SW480 (cell line): ENCODE measurements around the gene ABTB1.
"Not testable (repeated sequence)": the region's sequence is repeated elsewhere in the genome, so short reads cannot be mapped to it uniquely, and the experiment has no call there.

Experiments
- DNase-seq: peaks from one replicate; pipeline ENCODE4 v3.0.0-alpha.2; 2016; ENCODE audit warnings: low spot score

Gene ABTB1

DNA sequence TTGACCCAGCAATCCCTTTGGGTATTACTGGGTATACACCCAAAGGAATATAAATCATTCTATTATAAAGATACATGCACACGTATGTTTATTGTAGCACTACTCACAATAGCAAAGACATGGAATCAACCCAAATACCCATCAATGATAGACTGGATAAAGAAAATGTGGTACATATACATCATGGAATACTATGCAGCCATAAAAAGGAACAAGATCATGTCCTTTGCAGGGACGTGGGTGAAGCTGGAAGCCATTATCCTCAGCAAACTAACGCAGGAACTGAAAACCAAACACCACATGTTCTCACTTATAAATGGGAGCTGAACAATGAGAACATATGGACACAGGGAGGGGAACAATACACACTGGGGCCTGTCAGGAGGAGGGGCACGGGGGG, 32.1 kb downstream of the ABTB1 start:
- not testable (repeated sequence) for DNase-seq

DNA sequence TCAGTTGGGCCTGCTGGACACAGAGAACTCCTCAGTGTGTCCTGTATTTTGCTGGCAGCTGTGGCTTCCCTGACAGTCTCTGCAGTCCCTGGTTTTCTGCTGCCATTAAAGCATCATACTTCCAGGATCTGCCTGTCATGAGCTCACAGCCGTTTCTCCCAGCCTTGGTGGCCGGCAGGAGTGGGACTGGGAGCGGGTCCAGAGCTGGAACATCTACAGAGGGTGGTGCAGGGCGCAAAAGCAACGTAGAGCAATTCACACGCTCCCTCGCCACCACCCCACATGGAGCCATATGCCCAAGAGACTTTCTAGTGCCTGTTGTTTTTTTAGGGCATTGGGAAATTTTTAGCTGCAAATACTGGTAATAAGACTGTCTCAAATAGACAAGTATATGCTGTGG, 33.6 kb downstream of the ABTB1 start:
- DNase-seq: no peak

DNA sequence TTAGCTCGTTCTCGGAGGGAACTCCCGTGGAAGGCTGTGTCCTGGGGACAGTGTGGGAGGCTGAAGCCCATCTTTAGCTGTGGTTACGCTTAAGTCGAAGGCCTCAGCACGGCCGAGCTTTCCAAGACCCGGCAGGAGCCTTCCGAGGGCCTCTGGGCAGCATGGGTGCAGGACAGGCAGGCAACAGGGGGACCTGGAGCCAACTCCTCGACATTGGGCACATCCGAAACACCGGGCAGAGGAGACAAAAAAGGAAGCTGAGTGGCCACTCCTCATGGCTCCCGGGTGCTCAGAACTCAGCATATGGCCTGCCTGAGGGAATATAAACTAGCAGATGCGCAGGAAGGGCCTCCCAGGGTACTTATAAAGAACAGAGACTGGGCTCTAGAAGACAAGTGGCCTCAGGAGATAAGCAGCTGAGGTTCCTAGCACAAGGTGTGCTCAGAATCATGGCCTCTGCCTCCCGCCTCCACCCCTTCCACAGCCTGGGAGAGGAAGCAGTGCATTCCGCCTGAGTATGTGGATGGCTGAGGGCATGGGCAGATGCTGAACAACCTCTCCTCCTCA, 34.1 kb downstream of the ABTB1 start:
- DNase-seq: no peak

DNA sequence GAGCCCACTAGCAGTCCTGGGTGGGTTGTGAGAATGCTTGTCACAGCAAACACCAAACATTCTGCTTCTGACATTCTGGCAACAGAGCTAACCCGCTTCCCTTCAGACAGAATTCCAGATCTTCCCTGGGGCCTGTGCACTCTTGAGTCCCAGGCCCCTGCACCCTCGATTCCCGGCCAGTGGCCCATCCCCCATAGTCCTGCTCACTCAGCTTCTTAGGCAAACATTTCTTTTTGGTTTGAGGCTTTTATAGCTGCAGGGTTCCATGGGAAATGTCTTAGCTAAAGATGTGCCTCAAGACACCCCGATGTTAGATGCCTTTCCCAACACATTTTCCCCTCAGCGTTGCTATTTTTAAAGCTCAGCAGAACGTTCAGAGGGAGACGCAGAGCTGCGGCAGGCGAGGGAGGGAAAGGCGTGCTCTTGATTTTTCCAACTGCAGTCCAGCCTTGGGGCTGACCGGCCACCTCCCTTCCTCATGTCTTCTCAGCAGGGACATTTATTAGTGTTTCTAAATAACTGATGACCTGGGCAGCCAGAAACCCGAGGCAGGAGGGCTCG, 35.2 kb downstream of the ABTB1 start:
- no peak for DNase-seq

DNA sequence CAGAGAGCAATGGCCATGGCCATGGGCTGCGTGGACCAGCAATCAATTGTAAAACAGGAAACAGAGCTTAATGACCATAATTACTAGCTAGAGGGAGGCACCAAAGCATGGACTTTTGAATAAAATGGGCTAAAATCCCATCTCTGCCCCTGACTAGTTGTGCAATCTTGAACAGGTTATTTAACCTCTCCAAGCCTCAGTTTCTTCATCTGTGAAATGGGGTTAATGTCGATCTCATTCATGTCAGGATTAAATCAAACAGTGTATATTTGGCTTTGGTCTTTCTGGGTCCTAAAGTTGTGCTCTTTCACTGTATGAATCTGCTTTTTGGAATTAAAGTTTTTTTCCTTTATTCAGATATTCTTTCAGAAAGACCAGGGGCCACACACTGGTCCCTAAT, 36.1 kb downstream of the ABTB1 start:
- no peak for DNase-seq

DNA sequence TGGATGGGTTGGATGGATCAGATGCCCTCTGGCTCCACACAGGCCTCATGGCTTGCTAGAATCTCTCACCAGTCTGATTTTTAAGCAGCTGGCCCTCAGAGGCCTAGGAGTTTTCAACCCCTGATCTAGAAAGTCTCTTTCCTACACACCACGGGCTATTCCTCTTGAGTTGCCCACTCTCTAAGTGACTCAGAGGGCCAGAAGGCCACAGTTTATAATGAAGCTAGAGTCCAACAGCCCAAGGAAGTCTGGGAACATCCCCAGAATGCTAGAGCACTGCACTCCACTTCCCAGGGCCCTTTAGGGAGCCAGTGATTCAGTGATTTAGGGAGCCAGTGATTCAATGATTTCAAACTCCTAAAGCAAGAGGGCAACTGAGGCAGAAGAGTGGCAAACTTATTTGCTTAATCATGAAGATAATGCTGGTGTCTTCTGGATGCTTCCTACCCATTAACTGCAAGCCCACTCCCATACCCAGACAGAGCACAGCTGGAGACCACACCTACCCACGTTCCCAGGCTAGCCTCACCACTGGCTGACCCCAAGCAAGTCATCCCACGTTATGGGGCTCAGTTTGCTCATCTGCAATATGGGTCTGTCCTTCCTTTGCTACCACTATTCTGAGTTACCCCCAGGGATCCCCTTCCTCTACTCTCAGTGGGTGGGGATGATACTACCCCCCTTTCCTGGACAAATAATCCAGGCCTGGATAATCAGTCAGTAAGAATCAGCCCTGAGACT, 36.7 kb downstream of the ABTB1 start:
- DNase-seq: no peak

DNA sequence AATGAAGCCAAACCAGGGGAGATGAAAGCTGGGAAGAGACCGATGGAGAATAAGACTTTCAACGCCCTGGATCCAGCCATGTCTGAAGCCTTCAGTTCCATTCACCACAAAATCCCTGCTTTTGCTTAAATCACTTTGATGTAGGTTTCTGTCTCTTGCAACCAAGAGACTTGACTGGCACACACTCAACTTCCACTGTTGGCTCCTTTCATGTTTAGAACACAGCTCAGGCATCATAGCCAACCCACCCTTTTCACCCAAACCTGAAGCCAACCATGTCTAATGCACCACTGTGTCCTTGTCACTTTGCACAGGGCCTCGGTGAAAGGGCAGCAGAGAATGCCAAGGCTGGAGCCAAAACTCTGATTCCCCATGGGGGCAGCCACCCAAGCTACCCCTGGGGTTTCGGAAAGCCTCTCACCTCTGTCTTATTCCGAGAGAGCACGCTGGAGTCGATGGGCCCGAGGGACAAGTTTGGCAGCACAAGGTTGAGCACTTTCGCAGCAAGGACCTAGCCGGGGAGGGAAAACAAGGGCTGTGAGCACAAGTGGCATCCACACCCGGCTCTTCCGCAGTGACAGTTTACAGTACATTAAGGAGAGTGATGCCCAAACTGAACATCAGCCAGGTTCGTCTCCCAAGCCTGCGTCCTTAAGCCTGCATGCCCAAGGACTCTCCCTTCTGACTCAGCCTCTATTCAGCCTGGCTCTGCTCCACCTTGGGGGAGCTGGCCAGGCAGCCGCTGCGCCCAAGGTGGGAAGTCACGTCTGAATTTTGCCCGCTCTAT, 37.6 kb downstream of the ABTB1 start:
- no peak for DNase-seq

DNA sequence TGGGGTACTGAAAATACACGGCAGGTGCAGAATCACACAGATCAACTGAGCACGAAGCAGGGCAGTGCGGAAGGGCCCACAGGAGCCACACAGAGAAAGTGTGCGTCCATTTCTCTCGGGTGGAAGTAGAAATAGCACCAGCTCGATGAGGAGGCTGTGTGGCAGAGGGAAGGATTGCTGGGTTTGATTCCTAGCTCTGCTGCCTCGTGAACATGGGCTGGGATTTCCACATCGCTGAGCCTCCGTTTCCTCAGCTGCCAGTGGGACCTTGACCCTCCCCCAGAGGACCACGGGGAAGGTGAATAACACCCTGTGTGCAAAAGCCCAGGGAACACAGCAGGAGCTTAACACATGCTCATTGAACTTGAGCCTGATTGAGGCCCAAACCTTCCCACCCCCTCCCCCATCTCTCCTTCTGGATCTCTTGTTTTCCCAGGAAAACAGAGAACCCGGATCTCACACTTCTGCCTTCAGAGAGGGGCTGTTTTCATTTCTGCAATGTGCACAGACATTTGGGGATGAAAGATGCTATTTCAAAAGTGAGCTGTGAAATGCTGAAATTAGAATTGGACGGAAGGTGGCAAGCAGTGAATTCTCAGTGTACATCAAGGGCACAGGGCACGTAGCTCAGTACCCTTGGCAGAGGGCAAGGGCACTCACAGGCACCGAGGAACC, 38.4 kb downstream of the ABTB1 start:
- DNase-seq: no peak

DNA sequence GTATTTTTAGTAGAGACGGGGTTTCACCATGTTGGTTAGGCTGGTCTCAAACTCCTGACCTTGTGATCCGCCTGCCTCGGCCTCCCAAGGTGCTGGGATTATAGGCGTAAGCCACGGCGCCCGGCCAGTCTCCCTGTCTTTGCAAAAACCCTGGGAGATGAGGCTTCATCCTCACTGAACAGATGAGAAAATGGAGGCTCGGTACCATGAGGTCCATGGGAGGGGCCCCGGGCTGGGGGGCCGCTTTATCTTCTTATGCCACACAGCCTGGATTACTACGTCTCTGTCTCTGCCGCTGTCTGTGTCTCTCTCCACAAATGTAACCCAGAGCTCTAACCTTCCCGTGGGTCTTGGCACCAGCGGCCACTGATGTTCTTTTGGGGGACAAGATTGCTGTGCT, 39.1 kb downstream of the ABTB1 start:
- DNase-seq: no peak

DNA sequence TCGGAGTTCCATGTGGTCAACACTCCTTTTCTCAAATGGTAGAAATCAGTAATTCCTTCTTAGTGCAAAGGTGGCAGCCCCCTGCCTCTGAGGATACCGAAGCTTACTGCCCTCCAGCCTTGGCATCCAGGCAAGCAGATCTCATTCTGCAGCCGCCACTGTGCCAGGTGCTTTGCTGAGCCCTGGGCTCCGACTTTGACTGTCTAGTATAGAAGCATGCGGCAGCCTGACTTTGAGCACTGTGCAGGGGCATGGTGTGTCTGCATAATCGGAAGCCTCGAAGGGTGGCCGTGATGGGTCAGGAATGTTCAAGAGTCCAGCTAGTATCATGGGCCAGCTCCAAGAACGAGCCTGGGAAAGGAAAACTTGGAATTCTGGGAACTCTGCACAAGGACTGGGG, 39.7 kb downstream of the ABTB1 start:
- no peak for DNase-seq

DNA sequence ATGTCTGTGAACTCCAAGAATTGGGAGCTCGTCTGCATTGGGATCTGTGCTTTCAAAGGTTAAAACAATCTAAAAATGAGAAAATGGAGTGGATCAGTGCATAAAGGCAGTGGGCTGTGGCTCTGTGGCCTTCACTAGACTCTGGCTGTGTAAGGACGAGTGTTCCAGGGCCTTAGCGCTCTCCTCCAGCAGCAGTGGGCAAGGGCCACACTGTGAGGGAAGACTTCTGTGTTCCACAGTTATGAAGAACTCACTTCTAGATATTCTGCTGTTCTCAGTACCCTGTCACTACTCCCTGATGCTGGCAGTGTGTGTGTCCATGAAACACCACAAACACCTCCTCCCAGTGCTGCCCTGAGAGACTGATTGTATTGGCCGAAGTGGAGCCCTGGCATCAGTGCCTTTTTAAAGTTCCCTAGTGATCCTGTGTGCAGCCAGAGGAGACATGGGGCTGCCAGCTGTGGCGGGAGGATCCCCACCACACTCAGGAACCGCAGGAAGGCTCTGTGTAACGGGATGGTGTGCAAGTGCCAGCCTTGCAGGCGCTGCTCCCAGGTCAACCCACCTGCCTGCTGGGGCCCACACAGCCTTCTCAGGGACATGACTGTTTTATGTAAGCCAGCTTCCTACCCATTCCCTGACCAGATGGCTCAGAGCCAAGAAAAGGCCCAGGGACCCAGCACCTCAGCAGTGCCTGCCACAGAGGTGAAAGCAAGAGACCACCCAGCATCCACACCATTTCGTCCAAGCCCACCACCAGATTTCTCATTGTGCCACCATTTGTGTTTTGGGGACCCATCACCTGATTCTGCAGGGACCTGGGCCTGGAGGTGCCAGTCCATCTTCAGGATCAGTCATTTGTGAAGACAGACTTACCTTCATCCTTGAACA, 40.4 kb downstream of the ABTB1 start:
- no peak for DNase-seq

DNA sequence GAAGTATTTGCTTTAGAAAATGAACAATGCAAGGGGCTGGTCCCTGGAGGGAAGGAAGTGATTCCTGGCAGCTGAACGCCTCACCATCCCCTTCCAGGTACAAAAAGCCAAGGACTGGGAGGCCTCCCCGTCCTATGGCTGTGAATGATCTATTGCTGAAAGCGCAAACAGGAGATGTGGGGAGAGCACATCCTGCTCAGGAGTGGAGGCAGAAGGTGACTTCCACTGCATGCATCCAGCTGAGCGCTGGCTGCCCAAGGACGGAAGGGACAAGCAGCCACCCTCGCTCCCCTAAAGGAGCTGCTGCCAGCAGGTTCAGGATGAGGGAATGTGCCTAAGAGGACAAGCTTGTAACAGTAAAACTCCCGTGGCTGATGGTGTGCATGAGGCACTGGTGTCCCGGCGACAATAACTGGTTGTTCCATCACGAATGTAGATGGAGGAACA, 41.4 kb downstream of the ABTB1 start:
- DNase-seq: no peak

DNA sequence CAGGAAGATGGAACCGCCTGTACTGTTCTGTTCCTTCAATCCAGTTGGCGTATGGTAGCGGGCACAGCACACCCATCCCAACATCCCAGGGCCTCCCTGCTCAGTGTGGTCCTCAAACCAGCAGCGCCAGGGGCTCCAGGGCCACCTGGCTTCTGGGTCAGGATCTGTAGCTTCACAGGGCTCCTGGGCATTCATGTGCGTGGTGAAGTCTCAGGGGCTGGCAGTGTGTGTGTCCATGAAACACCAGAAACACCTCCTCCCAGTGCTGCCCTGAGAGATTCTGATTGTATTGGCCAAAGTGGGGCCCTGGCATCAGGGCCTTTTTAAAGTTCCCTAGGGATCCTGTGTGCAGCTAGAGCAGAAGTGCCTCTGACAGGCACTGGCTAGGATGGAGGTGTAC, 42.1 kb downstream of the ABTB1 start:
- no peak for DNase-seq

DNA sequence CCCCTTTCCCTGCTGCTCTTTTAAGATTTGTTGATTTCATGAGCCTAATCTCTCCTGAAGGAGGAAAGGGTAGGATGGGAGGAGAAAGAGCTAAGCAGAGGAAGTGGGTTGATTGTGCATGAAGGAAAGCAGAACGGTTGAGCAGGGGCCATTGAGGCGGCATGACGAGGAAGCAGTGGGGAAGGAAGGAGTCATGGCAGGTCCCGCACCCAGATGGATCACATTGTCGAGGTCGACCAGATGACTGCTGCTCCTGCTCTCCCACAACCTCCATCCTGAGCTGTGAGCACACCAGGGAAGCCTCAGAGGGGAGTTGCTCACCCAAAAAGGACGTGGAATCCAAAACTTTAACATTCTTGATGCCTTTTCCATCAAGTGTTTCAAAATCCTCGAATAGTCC, 42.8 kb downstream of the ABTB1 start:
- DNase-seq: no peak

DNA sequence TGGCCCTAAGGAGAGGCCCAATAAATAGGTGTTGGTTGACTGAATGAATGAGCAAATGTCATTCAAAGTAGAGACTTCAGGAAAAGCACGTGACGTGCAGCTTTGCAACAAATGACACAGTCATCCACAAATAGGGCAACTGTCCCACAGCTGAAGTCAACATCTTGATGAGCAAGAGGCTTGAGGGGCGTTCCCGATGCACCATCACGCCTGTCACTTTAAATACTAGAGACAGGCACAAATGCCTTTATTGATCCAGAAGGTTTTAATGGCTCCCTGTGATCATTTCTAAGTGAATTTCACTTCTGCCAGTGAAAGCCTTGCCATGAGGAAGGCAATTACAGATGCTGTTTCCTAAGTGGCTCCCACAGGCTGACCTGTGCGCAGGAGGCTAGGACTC, 43.6 kb downstream of the ABTB1 start:
- no peak for DNase-seq

DNA sequence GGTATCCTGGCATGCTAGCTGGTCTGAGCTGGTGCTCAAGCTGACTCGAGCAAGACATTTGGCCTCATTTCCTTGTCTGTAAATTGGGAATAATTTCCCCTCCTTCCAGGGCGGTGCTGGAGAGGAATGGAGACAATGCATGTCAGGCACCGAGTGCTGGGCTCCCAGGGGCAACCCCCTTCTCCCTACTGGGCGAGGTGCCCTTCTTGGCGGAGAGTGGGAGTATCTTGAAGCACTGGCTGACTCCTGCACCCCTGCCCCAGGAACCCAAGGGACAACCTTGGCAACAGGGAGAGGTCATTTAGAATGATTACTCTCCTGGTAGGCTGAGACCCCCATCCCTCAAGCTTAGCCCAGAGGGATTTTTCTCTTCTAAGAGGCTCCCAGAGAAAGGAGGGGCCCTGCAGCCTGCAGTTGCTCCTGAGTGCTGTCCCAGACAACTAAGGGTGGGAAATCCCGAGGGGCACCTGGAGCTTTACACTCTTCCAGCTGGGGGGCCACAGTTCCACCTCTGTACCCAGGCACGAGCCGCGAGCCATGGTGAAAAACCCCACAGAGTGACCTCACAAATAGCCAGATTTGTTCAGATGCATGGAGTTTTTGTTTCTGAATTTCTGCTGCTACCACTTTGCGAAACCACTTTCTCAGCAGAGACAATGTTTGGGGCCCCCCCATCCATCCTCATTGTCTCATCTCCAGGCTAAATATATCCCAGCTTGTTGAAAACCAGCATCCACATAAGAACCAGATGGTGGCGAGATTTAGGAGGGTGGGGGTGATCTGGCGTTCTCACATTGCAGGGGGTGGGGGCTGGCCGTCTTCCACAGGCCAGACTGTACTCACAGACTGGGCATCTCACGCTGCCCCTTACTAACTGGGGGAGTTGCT, 44.8 kb downstream of the ABTB1 start:
- no peak for DNase-seq

DNA sequence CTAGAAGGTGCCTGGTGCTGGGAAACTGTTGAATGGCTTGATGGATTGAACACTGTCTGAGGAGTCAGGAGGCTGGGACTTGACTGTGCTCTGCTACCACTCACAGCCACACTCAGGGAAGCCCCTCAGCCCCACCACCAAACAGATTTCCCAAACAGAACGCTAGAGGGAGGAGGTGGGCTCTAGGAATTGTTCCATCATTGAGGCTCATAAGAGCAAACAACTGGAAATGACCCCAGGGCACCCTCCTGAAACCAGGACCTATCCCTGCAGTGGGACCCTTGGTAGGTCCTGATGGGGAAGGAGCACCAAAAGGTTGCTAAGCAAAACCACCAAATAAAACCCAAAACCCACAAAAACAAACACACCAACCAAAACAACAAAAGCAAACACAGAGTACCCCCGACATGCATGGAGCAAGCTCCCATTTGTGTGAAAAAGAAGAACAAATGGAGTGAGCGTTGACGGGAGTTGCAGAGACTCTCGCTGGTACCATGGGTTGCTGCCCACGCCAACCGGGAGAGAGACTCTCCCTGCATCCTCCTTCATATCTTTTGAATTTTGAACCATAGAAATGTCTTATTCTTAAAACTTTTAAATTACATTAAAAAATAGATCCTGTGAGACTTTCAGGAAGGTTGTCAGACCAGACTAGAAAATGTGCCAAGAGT, 45.6 kb downstream of the ABTB1 start:
- no peak for DNase-seq

DNA sequence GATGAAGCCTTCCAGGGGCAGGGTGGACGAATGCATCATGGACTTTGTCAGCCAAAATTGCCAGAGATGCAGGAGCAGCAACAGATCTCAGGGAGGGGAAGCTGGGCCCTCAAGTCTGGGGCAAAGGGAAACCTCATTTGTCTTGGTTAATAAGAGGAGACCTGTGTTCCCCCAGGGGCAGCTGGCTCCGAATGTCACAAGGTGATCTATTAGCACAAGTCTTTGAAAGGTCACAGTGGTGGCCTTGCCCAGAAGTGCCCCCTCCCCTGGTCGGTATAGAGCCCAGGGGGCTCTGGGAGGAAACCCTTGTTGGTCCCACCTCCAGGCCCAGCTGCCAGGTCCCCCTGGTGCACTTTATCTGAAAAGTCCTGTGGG, 46.2 kb downstream of the ABTB1 start:
- no peak for DNase-seq

DNA sequence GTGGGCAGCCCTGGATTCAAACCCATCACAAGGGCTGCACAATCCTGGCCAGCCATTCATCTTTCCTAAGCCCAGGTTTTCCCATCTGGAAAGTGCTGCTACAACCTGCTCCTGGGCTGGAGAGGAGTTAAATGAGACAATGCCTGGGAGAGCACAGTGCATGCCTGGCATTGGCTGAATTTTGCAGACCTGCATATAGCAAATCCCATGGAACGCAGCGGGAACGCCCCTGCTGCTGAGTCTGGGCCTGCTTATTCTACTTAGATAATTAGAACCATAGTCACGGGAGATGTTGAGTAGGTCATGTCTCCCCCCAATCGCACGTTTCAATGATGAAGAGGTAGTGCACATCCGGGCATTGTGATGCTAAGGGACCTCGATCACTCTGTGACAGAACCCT, 46.6 kb downstream of the ABTB1 start:
- no peak for DNase-seq
